NCI-H2029 treated with DMSO at 0.1 percent for 48 hours (cell line): ENCODE measurements around the gene GAS2L3.
A peak's percentile ranks its signal among the peaks of the same experiment; 100 is the strongest.

Experiments used
- DNase-seq: peaks from one replicate; lab custom pipeline; 2025; lab: John Stamatoyannopoulos, UW

Gene GAS2L3

GRCh38 chr12:100661300-100661951 is 87.9 kb downstream of the GAS2L3 start:
- DNase-seq = no peak

DNA sequence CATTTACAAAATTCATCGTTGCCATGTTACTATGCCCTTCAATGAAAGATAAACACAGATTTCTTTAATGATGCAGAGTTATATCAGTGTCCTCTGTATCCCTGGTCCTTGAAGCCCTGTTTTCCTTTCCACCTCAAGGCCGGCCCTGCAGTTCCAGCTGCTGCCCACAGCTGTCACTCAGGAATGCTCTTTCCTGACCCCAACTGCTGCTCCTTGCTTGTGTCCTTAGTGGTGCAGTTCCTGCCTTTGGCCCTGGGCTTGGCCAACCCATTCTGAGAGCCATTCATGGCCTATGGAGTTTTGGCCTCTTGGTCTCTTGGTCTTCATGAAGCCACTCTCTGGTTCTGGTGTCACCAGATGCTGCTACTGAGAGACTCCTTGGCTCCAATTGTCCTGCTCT is 93.1 kb downstream of the GAS2L3 start:
- DNase-seq = no peak

- peak; percentile 59 for DNase-seq
These were observed 95.6 kb downstream of the GAS2L3 start for GRCh38 chr12:100668945-100669536.

DNA sequence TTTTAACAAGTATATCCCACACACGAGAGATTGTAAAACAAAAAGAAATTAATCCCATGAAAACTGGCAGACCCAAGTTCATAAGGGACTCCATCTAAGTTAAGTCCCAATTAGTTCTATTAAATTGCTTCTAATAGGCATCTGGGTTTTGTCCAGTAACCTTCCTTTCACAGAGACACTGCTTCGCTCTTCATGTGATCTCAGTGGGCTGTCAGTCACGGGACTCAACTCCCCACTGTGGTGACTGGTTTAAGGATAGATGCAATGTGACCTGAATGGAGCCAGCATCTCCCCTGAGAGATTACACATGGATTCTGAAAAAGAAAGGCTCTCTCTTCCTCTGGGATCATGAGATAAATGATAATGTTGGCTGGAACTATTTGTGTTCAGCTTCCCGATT is 96.4 kb downstream of the GAS2L3 start:
- no peak for DNase-seq

DNA sequence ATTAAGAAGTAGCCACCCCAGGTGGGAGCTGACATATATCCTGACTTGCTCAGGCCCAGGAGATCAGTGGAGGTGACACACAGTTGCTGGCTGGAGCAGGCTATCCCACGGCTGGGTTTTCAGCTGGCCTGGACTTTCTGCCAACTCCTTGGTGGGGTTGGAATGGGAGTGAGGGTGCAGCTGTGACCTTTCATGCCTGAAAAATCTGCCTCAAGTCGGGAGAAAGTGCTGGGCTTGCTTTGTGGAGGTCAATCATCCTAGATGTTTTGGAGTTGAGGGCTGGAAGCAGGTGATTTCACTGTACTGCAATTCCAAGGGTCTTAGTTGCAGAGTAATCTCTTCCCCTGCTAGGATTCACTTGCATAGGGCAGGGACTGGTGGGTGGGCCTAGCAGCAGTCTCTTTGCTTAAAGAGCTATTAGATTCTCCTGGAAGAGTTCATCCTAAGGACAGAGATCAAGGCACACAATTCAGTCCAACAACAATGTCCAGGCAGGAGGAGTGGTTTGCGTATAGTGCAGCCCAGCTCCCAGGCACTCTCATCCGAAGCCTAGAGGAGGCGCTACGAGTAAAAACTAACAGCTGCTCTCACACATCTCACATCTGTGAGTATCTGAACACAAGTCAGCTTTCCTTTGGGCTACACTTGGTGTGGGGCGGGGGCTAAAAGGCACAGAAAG is 98.1 kb downstream of the GAS2L3 start:
- no peak for DNase-seq

- no peak for DNase-seq
These were observed 98.7 kb downstream of the GAS2L3 start for GRCh38 chr12:100672075-100672592.

DNA sequence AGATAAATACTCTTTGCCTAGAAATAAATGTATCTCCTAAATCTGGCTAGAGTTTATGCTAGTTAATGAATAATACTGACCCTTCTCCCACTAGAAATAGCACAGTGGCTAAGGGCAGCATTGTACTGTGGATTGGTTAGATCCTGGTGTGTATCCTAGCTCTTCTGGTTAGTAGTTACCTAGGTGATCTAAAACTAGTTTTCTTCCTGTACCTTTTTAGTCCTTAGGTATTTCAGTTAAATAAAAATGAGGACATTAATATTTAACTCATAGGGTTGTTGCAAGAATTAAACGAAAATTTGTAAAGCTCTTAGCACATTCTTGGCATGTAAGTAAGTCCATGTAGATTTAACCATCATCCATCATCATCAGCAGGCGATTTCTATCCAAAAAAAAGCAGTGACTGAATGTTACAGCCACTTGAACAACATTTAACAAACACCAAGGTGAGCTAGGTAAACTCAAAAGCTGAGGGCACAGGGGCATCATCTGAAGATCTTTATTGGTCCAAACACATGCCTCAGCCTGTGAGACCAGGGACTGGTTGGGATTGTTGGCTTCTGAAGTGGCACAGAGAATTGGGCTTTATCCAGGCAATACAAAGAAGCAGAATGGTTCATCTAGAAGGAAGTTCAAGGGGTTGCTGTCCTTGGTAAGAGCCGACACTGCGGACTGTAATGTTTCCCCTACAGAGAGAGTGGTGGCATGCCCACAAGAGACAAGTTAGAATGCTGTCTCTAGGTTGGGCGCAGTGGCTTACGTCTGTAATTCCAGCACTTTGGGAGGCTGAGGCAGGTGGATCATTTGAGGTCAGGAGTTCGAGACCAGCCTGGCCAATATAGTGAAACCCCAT is 100.8 kb downstream of the GAS2L3 start:
- no peak for DNase-seq
